Activated B cell treated with CpG ODN at 0.5 μM for 24 hours (primary cell): ENCODE results near the gene MYO16. TPM values are rescaled to one million over a fixed set of nuclear protein-coding genes. Genes with fewer than 3 reads are reported as not detected.

Experiments
- ATAC-seq: fragments of 200-7000 bp; cut with Tn5 transposase; one replicate; pipeline ENCODE4 v1.10.0; 2021; ENCODE audit warnings: low read depth, mild to moderate bottlenecking, moderate library complexity
- CTCF ChIA-PET: fragments of 350-600 bp; sonication (Branson Sonifier 250); formaldehyde crosslinking; loops from one replicate; lab custom pipeline; 2021; ENCODE audit warnings: antibody characterized with exemption; lab: Charles Lee
- POLR2A ChIA-PET: fragments of 350-600 bp; sonication (Branson Sonifier 250); formaldehyde crosslinking; loops from one replicate; lab custom pipeline; 2021; ENCODE audit warnings: antibody characterized with exemption; lab: Charles Lee
- DNase-seq: peaks from one replicate; pipeline ENCODE4 v3.0.0; 2022
- H3K27ac Mint-ChIP-seq: one replicate; pipeline ENCODE4 v1.8.0; 2020; ENCODE audit warnings: mixed read lengths
- H3K27me3 Mint-ChIP-seq: one replicate; pipeline ENCODE4 v1.8.0; 2021; ENCODE audit warnings: mixed read lengths
- H3K36me3 Mint-ChIP-seq: one replicate; pipeline ENCODE4 v1.8.0; 2021; ENCODE audit warnings: low read depth, mixed read lengths
- H3K4me1 Mint-ChIP-seq: one replicate; pipeline ENCODE4 v1.8.0; 2021; ENCODE audit warnings: mixed read lengths
- H3K4me3 Mint-ChIP-seq: one replicate; pipeline ENCODE4 v1.8.0; 2020; ENCODE audit warnings: mild to moderate bottlenecking, mixed read lengths
- H3K9me3 Mint-ChIP-seq: one replicate; pipeline ENCODE4 v1.8.0; 2020; ENCODE audit warnings: mixed read lengths
- intact Hi-C: fragments of 100-400 bp; cut with micrococcal nuclease; formaldehyde crosslinking; loops from one replicate; pipeline ENCODE4 v1.15.1; 2024
- total RNA-seq: library from RNA; stranded (reverse); gene quantifications from 2 replicates; pipeline ENCODE4 v1.2.3, GENCODE V29; 2022
- TF ChIP-seq, protein P1 (sequence below): fragments of 200-600 bp; IDR thresholded peaks from one replicate; pipeline ENCODE4 v1.8.0; 2022; ENCODE audit warnings: antibody characterized with exemption, mild to moderate bottlenecking

MYO16 gene
- total RNA-seq, 1 donor from 2014 or later = not detected

DNA sequence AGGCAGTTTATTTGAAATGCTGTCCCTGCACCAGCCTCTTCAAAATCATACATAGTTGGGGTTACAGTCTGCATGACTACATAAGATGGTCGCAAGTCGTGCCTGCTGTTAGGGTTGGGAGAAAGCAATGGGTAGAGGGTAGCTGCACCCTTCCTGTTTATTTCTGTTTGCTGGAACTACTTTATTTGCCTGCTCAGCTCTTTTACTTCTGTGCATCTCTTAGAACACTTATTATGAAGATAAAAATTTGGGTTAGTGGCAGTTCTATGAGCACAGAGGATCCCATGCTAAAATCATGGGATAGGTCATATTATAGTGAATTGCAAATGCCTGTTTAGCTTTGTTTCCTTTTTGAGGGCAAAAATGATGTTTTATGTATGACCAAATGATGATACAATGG is 160.1 kb downstream of the MYO16 start:
- ChIA-PET CTCF (no interaction called here), POLR2A (no interaction called here)
- DNase-seq = no peak
- Mint-ChIP-seq H3K27me3 (no peaks in the 10 kb centered on the region), H3K36me3 (no peaks in the 10 kb centered on the region), H3K9me3 (no peaks in the 10 kb centered on the region), H3K4me3 (no peak overlapping the region), H3K27ac (no peak overlapping the region), H3K4me1 (no peaks in the 10 kb centered on the region)
- TF ChIP-seq, protein P1, sequence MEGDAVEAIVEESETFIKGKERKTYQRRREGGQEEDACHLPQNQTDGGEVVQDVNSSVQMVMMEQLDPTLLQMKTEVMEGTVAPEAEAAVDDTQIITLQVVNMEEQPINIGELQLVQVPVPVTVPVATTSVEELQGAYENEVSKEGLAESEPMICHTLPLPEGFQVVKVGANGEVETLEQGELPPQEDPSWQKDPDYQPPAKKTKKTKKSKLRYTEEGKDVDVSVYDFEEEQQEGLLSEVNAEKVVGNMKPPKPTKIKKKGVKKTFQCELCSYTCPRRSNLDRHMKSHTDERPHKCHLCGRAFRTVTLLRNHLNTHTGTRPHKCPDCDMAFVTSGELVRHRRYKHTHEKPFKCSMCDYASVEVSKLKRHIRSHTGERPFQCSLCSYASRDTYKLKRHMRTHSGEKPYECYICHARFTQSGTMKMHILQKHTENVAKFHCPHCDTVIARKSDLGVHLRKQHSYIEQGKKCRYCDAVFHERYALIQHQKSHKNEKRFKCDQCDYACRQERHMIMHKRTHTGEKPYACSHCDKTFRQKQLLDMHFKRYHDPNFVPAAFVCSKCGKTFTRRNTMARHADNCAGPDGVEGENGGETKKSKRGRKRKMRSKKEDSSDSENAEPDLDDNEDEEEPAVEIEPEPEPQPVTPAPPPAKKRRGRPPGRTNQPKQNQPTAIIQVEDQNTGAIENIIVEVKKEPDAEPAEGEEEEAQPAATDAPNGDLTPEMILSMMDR = no peak
- ATAC-seq = no peak
- intact Hi-C loops = no loop called here

DNA sequence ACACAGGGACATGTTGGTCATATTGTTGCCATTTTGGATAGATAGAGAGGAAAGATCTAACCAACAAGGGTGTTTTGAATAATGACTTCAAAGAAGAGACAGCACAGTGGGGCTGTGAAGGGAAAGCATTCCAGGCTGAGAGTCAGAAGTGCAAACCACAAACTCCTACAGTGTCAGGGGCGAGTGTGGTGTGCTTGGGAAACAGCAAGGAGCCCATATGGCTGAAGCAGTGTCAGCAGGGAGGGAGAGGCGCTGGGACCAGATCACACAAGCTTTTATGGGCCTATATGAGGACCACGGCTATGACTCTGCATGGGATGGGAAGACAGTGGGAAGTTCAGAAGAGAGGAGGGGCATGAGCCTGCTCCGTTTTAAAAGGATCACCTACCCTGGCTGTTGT is 166.4 kb downstream of the MYO16 start:
- Mint-ChIP-seq H3K27me3 (no peaks in the 10 kb centered on the region), H3K27ac (no peak overlapping the region), H3K4me3 (no peak overlapping the region), H3K9me3 (no peaks in the 10 kb centered on the region), H3K4me1 (no peaks in the 10 kb centered on the region), H3K36me3 (no peaks in the 10 kb centered on the region)
- DNase-seq (no peak), ATAC-seq (no peak)
- intact Hi-C loops = no loop called here
- ChIA-PET CTCF (no interaction called here), POLR2A (no interaction called here)
- TF ChIP-seq, protein P1 = no peak

DNA sequence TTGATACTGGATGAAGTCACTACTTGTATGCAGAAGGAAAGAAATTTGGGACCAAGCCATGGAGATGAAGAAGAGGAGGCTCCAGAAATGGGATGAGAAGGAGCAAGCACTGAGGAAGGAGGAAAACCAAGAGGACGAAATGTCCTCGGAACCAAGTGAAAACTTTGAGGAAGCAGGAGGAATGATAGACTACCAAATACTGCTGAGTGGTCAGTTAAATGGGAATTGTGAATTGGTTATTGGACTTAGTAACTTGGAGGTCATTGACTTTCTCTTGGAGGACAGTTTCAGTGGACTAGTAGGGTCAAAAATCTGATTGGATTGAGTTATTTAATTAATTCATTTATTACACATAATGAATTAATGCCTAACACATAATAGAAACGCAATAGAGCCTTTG is 167.9 kb downstream of the MYO16 start:
- Mint-ChIP-seq H3K27me3 (no peaks in the 10 kb centered on the region), H3K36me3 (no peaks in the 10 kb centered on the region), H3K4me3 (no peak overlapping the region), H3K9me3 (no peaks in the 10 kb centered on the region), H3K4me1 (no peaks in the 10 kb centered on the region), H3K27ac (no peak overlapping the region)
- ATAC-seq = no peak
- TF ChIP-seq, protein P1 = no peak
- CTCF ChIA-PET = interaction anchor here (0.7 kb wide), 1 partner anchor 131 kb away, joined by 3 read pairs; no protein-coding TSS in a partner anchor
- no peak for DNase-seq
- intact Hi-C loops = no loop called here
- POLR2A ChIA-PET = no interaction called here

- ATAC-seq (no peak), DNase-seq (no peak)
- Mint-ChIP-seq H3K9me3 (no peaks in the 10 kb centered on the region), H3K27ac (no peak overlapping the region), H3K36me3 (no peaks in the 10 kb centered on the region), H3K4me3 (no peak overlapping the region), H3K27me3 (no peaks in the 10 kb centered on the region), H3K4me1 (no peaks in the 10 kb centered on the region)
- TF ChIP-seq, protein P1 = no peak
- ChIA-PET CTCF (no interaction called here), POLR2A (no interaction called here)
- intact Hi-C loops = no loop called here
Measured at GRCh38 chr13:108807841-108808240, 178.4 kb downstream of the MYO16 start.

- H3K27me3 Mint-ChIP-seq = no peaks in the 10 kb centered on the region
- no peaks in the 10 kb centered on the region for H3K4me1 Mint-ChIP-seq
- ChIA-PET POLR2A (no interaction called here), CTCF (no interaction called here)
- no peak for ATAC-seq
- TF ChIP-seq, protein P1 = no peak
- intact Hi-C loops = no loop called here
- no peak overlapping the region for H3K27ac Mint-ChIP-seq
- H3K36me3 Mint-ChIP-seq = no peaks in the 10 kb centered on the region
- no peaks in the 10 kb centered on the region for H3K9me3 Mint-ChIP-seq
- no peak for DNase-seq
- H3K4me3 Mint-ChIP-seq = no peak overlapping the region
Measured at GRCh38 chr13:108812165-108812564, 182.8 kb downstream of the MYO16 start.
